H1 (cell line): ENCODE results near the gene GPBP1. TPM values are rescaled to one million over a fixed set of nuclear protein-coding genes. Genes with fewer than 3 reads are reported as not detected.

ENCODE experiments used
- CTCF ChIA-PET: fragments of 300-600 bp; sonication (Branson Sonifier 250); formaldehyde crosslinking; loops from one replicate; lab custom pipeline; 2021; ENCODE audit not compliant: partially characterized antibody; lab: Charles Lee
- POLR2A ChIA-PET: fragments of 300-600 bp; sonication (Branson Sonifier 250); formaldehyde crosslinking; loops from one replicate; lab custom pipeline; 2021; ENCODE audit warnings: inconsistent platforms; ENCODE audit not compliant: partially characterized antibody; lab: Charles Lee
- DNase-seq, 2 experiments: peaks; one replicate each; pipeline versions ENCODE4 v3.0.0 to v3.0.0-alpha.2; 2010 to 2022; ENCODE audit warnings: low spot score in 2 of 2, low read depth in 1 of 2, mixed read lengths in 1 of 2
- FAIRE-seq: peaks from 2 replicates; lab custom pipeline; 2011; peaks lifted over from hg19 to GRCh38; lab: Jason Lieb, UNC
- H2AFZ ChIP-seq: 2 replicates; pipeline ENCODE4 v1.8.1; 2012; ENCODE audit warnings: low read length, inconsistent platforms
- H2AK5ac ChIP-seq: 2 replicates; pipeline ENCODE4 v1.6.1; 2013; ENCODE audit warnings: low read depth, low read length
- H2BK120ac ChIP-seq: replicated peaks from 2 replicates; pipeline ENCODE3; 2013; ENCODE audit warnings: low read depth, low read length, inconsistent platforms
- H2BK12ac ChIP-seq: 2 replicates; pipeline ENCODE4 v1.6.1; 2013; ENCODE audit warnings: low read depth, low read length
- H2BK15ac ChIP-seq: 2 replicates; pipeline ENCODE4 v1.6.1; 2013; ENCODE audit warnings: low read length
- H2BK20ac ChIP-seq: 2 replicates; pipeline ENCODE4 v1.6.1; 2013; ENCODE audit warnings: low read length
- H2BK5ac ChIP-seq: 2 replicates; pipeline ENCODE4 v1.6.1; 2013; ENCODE audit warnings: low read depth, low read length
- H3K14ac ChIP-seq: 2 replicates; pipeline ENCODE4 v1.6.1; 2013; ENCODE audit warnings: inconsistent platforms; ENCODE audit not compliant: insufficient read length
- H3K18ac ChIP-seq: 2 replicates; pipeline ENCODE4 v1.6.1; 2013; ENCODE audit warnings: low read length; ENCODE audit errors: extremely low read depth
- H3K23ac ChIP-seq: 2 replicates; pipeline ENCODE4 v1.6.1; 2013; ENCODE audit warnings: inconsistent platforms; ENCODE audit not compliant: insufficient read length
- H3K23me2 ChIP-seq: 2 replicates; pipeline ENCODE4 v1.6.1; 2013; ENCODE audit warnings: low read depth, low read length
- H3K27ac ChIP-seq: 2 replicates; pipeline ENCODE4 v1.6.1; 2011; ENCODE audit warnings: low read depth, low read length, inconsistent platforms
- H3K27me3 ChIP-seq, 4 experiments: replicated peaks in 1 of 4; 1 replicate in 1 of 4; 2 replicates in 3 of 4; pipeline versions ENCODE4 v1.6.1 to v1.8.1; 2011 to 2013; ENCODE audit warnings: low read length in 3 of 4, mild to moderate bottlenecking in 3 of 4, inconsistent platforms in 2 of 4, mixed read lengths in 2 of 4, moderate library complexity in 1 of 4; ENCODE audit not compliant: control insufficient read depth in 3 of 4, insufficient read depth in 3 of 4; ENCODE audit errors: extremely low read depth in 1 of 4
- H3K36me3 ChIP-seq, 4 experiments: 2 replicates each; pipeline versions ENCODE4 v1.6.1 to v1.8.1; 2011 to 2013; ENCODE audit warnings: mild to moderate bottlenecking in 4 of 4, low read length in 3 of 4, moderate library complexity in 2 of 4, control low read depth in 1 of 4, inconsistent platforms in 1 of 4; ENCODE audit not compliant: insufficient read depth in 4 of 4, control insufficient read depth in 2 of 4
- H3K4ac ChIP-seq: replicated peaks from 2 replicates; pipeline ENCODE3; 2013; ENCODE audit warnings: low read length, low read depth, mixed read lengths, inconsistent platforms; ENCODE audit not compliant: insufficient read length
- H3K4me1 ChIP-seq, 4 experiments: replicated peaks in 1 of 4; 1 replicate in 1 of 4; 2 replicates in 3 of 4; pipeline versions ENCODE4 v1.6.1 to v1.8.1; 2011 to 2013; ENCODE audit warnings: low read length in 3 of 4, inconsistent platforms in 2 of 4, mixed read lengths in 1 of 4; ENCODE audit not compliant: insufficient read depth in 4 of 4, control insufficient read depth in 3 of 4
- H3K4me2 ChIP-seq, 2 experiments: 2 replicates each; pipeline versions ENCODE4 v1.6.1 to v1.8.1; 2011 to 2013; ENCODE audit warnings: low read depth in 2 of 2, low read length in 2 of 2, control low read depth in 1 of 2, inconsistent platforms in 1 of 2, mild to moderate bottlenecking in 1 of 2; ENCODE audit not compliant: insufficient read depth in 1 of 2
- H3K4me3 ChIP-seq, 4 experiments: fragments of 200-600, 300-600 bp in 1 of 4; sonication (generic), shearing (Covaris generic), sonication (Bioruptor Twin) in 1 of 4; 2 replicates each; pipeline versions ENCODE4 v1.5.1 to v1.8.1; 2011 to 2016; ENCODE audit warnings: low read length in 4 of 4, low read depth in 3 of 4, control low read depth in 2 of 4, inconsistent platforms in 2 of 4, mild to moderate bottlenecking in 2 of 4, mixed read lengths in 1 of 4, moderate library complexity in 1 of 4; ENCODE audit not compliant: insufficient read depth in 2 of 4; ENCODE audit errors: extremely low read depth in 1 of 4
- H3K56ac ChIP-seq: replicated peaks from 2 replicates; pipeline ENCODE3; 2013; ENCODE audit warnings: low read depth, mild to moderate bottlenecking, mixed read lengths, low read length, inconsistent platforms; ENCODE audit not compliant: insufficient read length
- H3K79me1 ChIP-seq: 2 replicates; pipeline ENCODE4 v1.6.1; 2013; ENCODE audit warnings: low read depth, low read length, control low read depth
- H3K79me2 ChIP-seq, 2 experiments: 2 replicates each; pipeline versions ENCODE4 v1.6.1 to v1.8.1; 2012 to 2013; ENCODE audit warnings: low read length in 2 of 2, mild to moderate bottlenecking in 2 of 2, inconsistent platforms in 1 of 2; ENCODE audit not compliant: insufficient read depth in 2 of 2, control insufficient read depth in 1 of 2
- H3K9ac ChIP-seq, 4 experiments: replicated peaks in 1 of 4; 1 replicate in 1 of 4; 2 replicates in 3 of 4; pipeline versions ENCODE4 v1.6.1 to v1.8.1; 2011 to 2013; ENCODE audit warnings: low read depth in 3 of 4, low read length in 3 of 4, control low read depth in 2 of 4, mild to moderate bottlenecking in 2 of 4, moderate library complexity in 2 of 4, inconsistent platforms in 1 of 4; ENCODE audit errors: extremely low read depth in 1 of 4
- H3K9me3 ChIP-seq, 2 experiments: 2 replicates each; pipeline versions ENCODE4 v1.6.1 to v1.8.1; 2012 to 2013; ENCODE audit warnings: mild to moderate bottlenecking in 2 of 2, moderate library complexity in 2 of 2, control low read depth in 1 of 2, inconsistent platforms in 1 of 2, low read depth in 1 of 2, low read length in 1 of 2, mixed read lengths in 1 of 2; ENCODE audit not compliant: insufficient read depth in 2 of 2
- H4K20me1 ChIP-seq, 2 experiments: replicated peaks in 1 of 2; 2 replicates each; pipeline versions ENCODE3 to v1.8.1; 2011 to 2013; ENCODE audit warnings: inconsistent platforms in 2 of 2, low read length in 2 of 2, mild to moderate bottlenecking in 1 of 2; ENCODE audit not compliant: insufficient read depth in 2 of 2, control insufficient read depth in 1 of 2
- H4K5ac ChIP-seq: 2 replicates; pipeline ENCODE4 v1.6.1; 2013; ENCODE audit warnings: low read length, low read depth, mixed read lengths, inconsistent platforms; ENCODE audit not compliant: insufficient read length
- H4K8ac ChIP-seq: 2 replicates; pipeline ENCODE4 v1.8.0; 2013; ENCODE audit warnings: mild to moderate bottlenecking, moderate library complexity, low read length, inconsistent platforms; ENCODE audit not compliant: insufficient read depth; ENCODE audit errors: extremely low read depth
- H4K91ac ChIP-seq: replicated peaks from 2 replicates; pipeline ENCODE3; 2013; ENCODE audit warnings: low read length, mixed read lengths, inconsistent platforms; ENCODE audit not compliant: insufficient read length
- CHD2 ChIP-seq: IDR thresholded peaks from 2 replicates; pipeline ENCODE4 v1.6.1; 2012; ENCODE audit warnings: low read length, improper control_type of control experiment
- CREB1 ChIP-seq: IDR thresholded peaks from 2 replicates; pipeline ENCODE4 v1.6.1; 2012; ENCODE audit warnings: inconsistent platforms
- KDM4A ChIP-seq: IDR thresholded peaks from one replicate; pipeline ENCODE4 v1.7.1; 2012; ENCODE audit warnings: low read depth, mild to moderate bottlenecking, moderate library complexity, low read length, inconsistent platforms; ENCODE audit not compliant: severe bottlenecking
- POLR2A ChIP-seq, 2 experiments: IDR thresholded peaks; 1 replicate in 1 of 2; 2 replicates in 1 of 2; pipeline ENCODE4 v1.6.1; 2011; ENCODE audit warnings: low read depth in 2 of 2, low read length in 2 of 2, mild to moderate bottlenecking in 2 of 2; ENCODE audit errors: control extremely low read depth in 1 of 2
- TAF7 ChIP-seq: optimal IDR thresholded peaks from 2 replicates; pipeline ENCODE3; 2011; ENCODE audit warnings: low read depth, mild to moderate bottlenecking, inconsistent platforms, low read length, moderate library complexity, borderline replicate concordance
- WGBS, 2 experiments: shearing (Covaris generic) in 1 of 2; methylation state at CpG; one replicate each; pipeline versions ENCODE4 v1.1.6 to v1.1.7; 2013 to 2015; ENCODE audit warnings: low lambda C conversion rate in 2 of 2, mixed read lengths in 2 of 2, inconsistent platforms in 1 of 2, low coverage in 1 of 2, missing lambda C conversion rate in 1 of 2; ENCODE audit not compliant: insufficient replicate concordance in 2 of 2, insufficient coverage in 1 of 2, insufficient read length in 1 of 2; ENCODE audit errors: extremely low coverage in 1 of 2, missing lambda C conversion rate in 1 of 2; 5-methylcytosine and 5-hydroxymethylcytosine counted together
- polyA plus RNA-seq, 7 experiments: library from polyadenylated mRNA; depleted of rRNA in 3 of 7; stranded (reverse) in 5 of 7; unstranded in 2 of 7; fragments of >200 nt in 5 of 7; fragments of 200-250 nt in 2 of 7; gene quantifications; 1 replicate in 5 of 7; 2 replicates in 1 of 7; 4 replicates in 1 of 7; pipeline versions ENCODE4 v1.2.1 to v1.2.3, GENCODE V29; 2011 to 2013; ENCODE audit warnings: missing spikeins in 2 of 7, mixed read lengths in 2 of 7
- total RNA-seq: library from RNA; stranded (reverse); fragmentation: NEBNext Ultra II Directional; extraction: Animal tissue kit (Norgen Biotek cat#: 25700); gene quantifications from 2 replicates; pipeline ENCODE4 v1.2.1, GENCODE V29; 2021

Gene GPBP1
- total and polyA plus RNA-seq, 2 of the 8 experiments (the other 6 are each of a cell fraction or from before 2014, with no cell fraction given): 29.2 to 108 TPM

DNA sequence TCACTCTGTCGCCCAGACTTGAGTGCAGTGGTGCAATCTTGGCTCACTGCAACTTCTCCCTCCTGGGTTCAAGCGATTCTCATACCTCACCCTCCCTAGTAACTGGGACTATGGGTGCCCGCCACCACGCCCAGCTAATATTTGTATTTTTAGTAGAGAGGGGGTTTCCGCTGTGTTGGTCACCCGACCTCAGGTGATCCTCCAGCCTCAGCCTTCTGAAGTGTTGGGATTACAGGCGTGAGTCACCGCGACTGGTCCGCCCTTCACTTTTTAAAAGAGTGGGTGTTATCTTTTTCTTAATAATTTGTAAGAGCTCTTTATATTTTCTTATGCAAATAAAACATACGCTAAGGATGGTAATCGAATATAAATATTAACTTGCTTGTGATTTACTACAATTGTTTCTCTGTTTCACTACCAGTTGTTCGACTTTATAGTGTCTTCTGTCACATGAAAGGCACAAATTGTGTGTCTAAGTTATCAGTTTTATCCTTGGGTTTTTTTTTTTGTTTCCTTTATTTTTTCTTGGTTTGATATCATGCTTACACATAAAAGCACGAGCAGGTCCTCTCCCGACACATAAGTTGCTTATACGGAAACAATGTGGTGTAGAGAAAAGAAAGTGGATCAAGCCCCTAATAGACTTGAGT, 1.9 kb upstream of the GPBP1 start:
- Histone ChIP-seq H2BK15ac (no peak overlapping the region), H3K4me1 (peaks cover 0 to 2% (median 0%) of the 10 kb centered on the region in 4 experiments; a peak in 2 of 7 replicates), H2BK120ac (no peak overlapping the region), H3K56ac (no peak overlapping the region), H4K8ac (no peak overlapping the region), H3K4me2 (peak overlapping the region; percentile 90 to 93), H3K79me2 (peaks cover 26 to 33% of the 10 kb centered on the region in 2 experiments), H4K20me1 (peaks cover 5 to 8% of the 10 kb centered on the region in 2 experiments), H3K23ac (no peak overlapping the region), H3K4ac (no peak overlapping the region), H3K9ac (peak overlapping the region in 2 of 4 experiments; percentile 83 to 99; a peak in 2 of 7 replicates), H3K4me3 (peak overlapping the region; percentile 94 to 99 (median 96); a peak in 7 of 8 replicates), H4K5ac (no peak overlapping the region), H3K27me3 (no peaks in the 10 kb centered on the region), H3K79me1 (no peaks in the 10 kb centered on the region), H2AK5ac (no peak overlapping the region), H2BK5ac (no peak overlapping the region), H3K27ac (no peak overlapping the region), H3K36me3 (peaks cover 0 to 12% (median 0%) of the 10 kb centered on the region in 4 experiments; a peak in 1 of 8 replicates), H3K14ac (no peak overlapping the region), H2AFZ (no peak overlapping the region), H3K18ac (no peak overlapping the region), H3K23me2 (peaks cover 11% of the 10 kb centered on the region), H4K91ac (no peak overlapping the region), H3K9me3 (no peaks in the 10 kb centered on the region), H2BK12ac (no peak overlapping the region), H2BK20ac (no peak overlapping the region)
- TF ChIP-seq TAF7 (no peak), KDM4A (no peak), POLR2A (IDR thresholded peaks at IDR 0.05; ENCODE audit: control extremely low read depth in 1 of 2, low read depth in 2 of 2, low read length in 2 of 2) (no peak), CREB1 (no peak), CHD2 (no peak)
- DNase-seq: no peak
- CTCF ChIA-PET: interaction anchor here (1.0 to 1.4 kb wide), 2 partner anchors 9 to 34 kb away, joined by 3 read pairs; no protein-coding TSS in a partner anchor
- WGBS, 2 experiments: 82% methylated on average over 16 of the region's 16 CpGs; no CpG with 5 or more reads in 1 of the 2 experiments
- no peak for FAIRE-seq
- POLR2A ChIA-PET: interaction anchor here (0.6 to 0.8 kb wide), 2 partner anchors 31 to 86 kb away, joined by 3 read pairs; no protein-coding TSS in a partner anchor
